HPDE6-E6E7 (cell line): ENCODE results near the gene SYT1.

Source experiments
- DNase-seq: peaks from one replicate; pipeline ENCODE4 v3.0.0; 2011; ENCODE audit warnings: missing footprints; ENCODE audit errors: extremely low spot score

The SYT1 gene

GRCh38 chr12:79438480-79439174 is 574.1 kb downstream of the SYT1 start:
- DNase-seq = no peak

- DNase-seq = no peak
Measured at GRCh38 chr12:79439175-79439825, 574.7 kb downstream of the SYT1 start.

GRCh38 chr12:79441534-79441933 is 577.0 kb downstream of the SYT1 start:
- DNase-seq = no peak

GRCh38 chr12:79442396-79442795 is 577.8 kb downstream of the SYT1 start:
- no peak for DNase-seq

DNA sequence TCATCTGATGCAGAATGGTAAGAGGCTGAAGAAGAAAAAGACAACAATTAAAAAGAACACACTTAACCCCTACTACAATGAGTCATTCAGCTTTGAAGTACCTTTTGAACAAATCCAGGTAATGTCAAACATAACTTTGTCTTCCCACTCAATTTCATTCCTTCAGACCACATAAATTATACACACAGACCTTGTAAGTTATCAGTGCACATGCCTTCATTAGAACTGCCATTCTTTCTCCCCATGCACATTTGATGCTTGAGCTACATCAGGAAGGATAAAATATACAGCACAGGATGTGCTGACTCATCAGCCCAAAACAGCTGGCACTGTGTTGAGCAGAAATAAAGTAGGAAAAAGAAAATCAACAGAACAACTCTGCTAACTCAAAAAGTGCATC is 579.5 kb downstream of the SYT1 start:
- DNase-seq = no peak

- DNase-seq = no peak
Measured at GRCh38 chr12:79448816-79449215, 584.2 kb downstream of the SYT1 start.

GRCh38 chr12:79451365-79451764 is 586.8 kb downstream of the SYT1 start:
- DNase-seq = no peak

DNA sequence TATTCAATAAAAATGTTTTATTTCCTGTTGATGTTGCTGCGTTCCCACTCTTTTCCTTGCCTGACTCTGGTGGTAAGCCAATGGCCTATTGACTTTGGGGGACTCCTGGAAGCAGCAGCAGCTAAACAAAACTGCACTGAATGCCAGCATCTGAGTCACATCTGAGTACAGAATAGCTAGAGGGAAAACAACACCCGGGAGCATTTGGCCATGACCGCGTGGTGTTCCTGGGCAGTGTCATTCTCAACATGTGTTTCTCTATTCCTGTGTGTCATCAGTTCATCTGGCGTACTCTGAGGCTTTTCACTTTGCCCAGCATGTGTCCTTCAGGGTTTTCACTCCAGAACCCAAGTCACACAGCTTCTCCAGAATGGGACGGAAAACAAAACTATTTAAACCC is 587.4 kb downstream of the SYT1 start:
- peak; percentile 62 for DNase-seq

- DNase-seq = no peak
Measured at GRCh38 chr12:79452906-79453305, 588.3 kb downstream of the SYT1 start.

GRCh38 chr12:79453820-79454219 is 589.2 kb downstream of the SYT1 start:
- no peak for DNase-seq

DNA sequence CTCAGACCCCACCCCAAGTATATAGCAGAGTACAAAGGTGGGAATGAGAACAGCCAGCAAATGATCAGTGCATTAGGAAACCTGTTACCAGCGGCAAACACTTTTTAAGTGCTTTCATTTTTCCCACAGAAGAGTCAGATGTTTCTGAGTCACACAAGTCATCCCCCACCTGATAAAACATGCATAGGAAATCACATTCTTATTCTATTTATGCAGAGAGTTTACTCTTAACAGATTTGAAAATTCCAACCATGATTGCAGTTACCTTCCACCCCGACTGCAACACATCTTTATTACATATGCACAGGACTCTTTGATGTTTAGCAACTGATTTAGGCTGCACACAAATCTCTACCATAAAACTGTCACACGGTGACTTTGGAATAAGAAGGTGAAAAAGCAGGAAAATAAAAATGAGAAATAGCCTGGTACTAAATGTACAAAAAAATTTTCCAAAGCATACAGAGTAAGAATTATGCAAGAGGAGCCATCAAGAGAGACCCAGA is 589.8 kb downstream of the SYT1 start:
- DNase-seq = no peak

DNA sequence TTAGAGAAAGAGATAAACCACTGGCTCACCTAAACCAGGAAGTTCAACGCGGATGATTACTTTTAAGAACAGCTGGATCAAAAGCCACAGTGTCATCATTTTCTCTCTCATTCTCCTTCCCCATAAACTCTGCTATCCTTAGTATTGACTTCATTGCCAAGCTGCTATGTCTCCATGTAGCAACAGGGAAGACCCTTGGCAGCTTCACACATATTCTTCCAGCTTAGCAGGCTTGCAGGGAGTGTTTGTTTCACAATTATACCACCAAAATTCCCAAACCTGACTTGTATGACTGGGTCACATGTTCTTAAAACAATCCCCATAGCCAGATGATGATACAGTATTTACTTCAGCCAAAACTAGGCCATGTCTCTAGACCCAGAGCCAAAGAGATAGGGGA is 590.7 kb downstream of the SYT1 start:
- DNase-seq = no peak

DNA sequence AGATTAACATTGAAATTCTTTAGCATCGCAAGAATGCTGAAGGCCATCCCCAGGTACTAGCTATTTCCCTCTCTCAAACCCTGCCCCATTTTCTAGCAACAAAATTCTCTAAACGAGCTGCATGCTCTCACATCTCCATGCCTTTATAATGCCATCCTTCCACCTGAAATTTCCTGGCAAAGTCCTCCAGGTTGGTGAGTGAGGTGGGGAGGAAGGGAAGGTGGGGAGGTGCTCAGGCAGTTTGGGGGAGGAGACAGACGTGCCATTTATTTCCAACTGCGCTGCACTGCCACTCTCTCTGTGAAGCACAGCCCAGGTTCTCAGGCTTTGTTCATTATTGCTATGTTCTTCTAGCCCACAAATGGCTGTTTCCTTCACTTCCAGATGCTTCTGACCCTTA is 617.7 kb downstream of the SYT1 start:
- DNase-seq = no peak

DNA sequence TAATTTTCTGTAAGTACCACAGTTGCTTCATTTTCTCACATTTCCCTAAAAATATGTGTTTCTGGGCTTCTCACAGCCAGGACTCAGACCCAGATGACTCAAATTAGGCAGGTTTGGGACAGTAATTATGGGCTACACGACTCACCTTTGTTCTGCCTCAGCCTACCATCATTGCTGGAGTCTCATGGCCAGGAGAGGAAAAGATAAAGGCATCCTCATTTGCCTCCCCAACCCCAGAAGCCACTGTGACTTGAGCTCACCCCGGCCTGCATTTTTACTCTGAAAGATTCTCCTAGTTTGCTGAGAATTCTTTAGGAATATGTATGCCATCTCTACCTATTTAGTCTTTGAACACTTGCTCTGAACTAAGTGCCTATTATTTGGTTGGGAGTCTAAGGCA is 618.3 kb downstream of the SYT1 start:
- DNase-seq = no peak

GRCh38 chr12:79486154-79486553 is 621.6 kb downstream of the SYT1 start:
- DNase-seq = no peak

DNA sequence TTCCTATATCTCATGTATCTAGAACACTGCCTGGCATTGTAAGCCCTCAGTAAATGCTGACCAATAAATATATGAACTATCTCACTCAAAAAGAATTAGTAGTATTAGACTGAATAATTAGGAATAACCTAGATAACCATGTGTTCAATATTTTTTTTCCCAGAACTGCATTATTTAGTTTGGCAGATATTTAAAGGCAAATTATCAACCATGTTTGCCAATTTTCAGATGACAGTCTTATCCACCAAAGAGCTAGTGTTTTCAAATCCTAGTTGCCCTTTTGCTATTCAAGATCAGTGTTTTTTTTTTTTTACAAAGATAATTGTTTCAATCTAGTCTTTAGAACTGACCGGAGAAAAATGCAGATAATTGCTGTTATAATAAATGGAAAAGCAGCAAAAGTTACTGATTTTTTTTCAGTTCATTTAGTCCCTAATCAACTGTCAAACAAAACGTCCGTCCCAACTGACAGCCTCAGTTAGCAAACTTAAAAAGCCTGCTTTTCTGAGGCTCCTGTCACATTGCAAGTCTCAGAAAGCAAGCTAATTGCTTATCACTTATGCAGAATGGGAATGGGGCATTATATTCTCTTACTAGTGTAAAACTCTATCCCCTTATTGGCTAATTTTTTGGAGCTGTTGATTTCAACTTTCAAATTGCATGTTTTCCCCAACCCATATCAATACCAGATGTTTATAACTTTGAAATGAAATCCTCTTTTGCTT is 623.0 kb downstream of the SYT1 start:
- DNase-seq = no peak
